ENCODE measurements around the gene TFB1M. TPM values are rescaled to one million over a fixed set of nuclear protein-coding genes. Genes with fewer than 3 reads are reported as not detected.

Gene TFB1M
- polyA plus RNA-seq, 2 of the 4 experiments (the other 2 are of a cell fraction): 9.8 to 19.5 TPM

DNA sequence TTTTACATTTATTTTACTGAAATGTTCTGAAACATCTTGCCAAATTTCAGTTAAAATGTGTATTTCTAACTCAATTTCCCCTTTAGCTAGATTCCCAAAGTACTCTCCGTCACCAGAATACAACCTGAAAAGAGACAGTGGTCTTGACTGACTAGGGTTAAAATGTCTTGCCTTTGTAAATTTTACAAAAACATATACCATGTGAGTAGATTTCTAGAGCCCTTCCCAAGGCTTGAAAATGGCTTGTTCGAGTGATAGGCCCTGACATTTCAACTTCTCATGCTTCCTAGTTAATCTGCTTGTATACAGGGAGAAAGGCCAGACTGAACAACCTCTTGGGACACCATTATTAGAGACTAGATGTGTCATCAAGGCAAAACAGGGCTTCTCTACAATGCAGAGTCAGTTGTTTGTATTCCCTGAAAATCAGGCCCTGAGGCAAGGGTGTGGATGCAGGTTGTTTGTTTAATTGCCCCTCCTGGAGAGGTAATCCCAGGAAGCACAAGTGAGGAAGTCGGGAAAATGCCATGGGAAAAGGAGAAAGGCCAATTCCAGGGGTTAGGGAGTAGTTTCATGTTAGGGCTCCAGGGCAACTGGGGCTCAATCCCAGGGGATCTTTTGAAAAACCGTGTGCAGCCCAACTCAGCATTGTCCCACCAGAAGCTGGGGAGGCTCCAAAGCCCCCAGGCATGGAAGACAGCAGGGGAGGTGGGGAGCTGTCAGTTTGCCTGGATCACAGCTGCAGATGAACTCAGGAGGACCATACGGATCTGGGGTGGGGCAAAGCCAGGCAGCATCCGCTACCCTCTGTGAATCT lies 11.6 kb upstream of the TFB1M start:
- FAIRE-seq (no peak), ATAC-seq (no peak), DNase-seq (ENCODE audit: low read depth in 1 of 2, low spot score in 1 of 2) (no peak)
- H3K4me2 ChIP-seq: no peak overlapping the region
- ChIA-PET POLR2A (no interaction called here), CTCF (interaction anchor here (0.9 kb wide), 1 partner anchor 204 kb away, joined by 3 read pairs; no protein-coding TSS in a partner anchor)
- TF ChIP-seq TP53 (CRISPR knock-in tag; IDR thresholded peaks at IDR 0.05): no peak
- TF ChIP-seq POLR2AphosphoS2 (conservative IDR thresholded peaks at IDR 0.05; ENCODE audit: low read length): no peak
- no peak for TF ChIP-seq JUN (IDR thresholded peaks at IDR 0.05)
- no peak for TF ChIP-seq MAFK (IDR thresholded peaks at IDR 0.05; ENCODE audit: partially characterized antibody)
- TF ChIP-seq KDM5A (IDR thresholded peaks at IDR 0.05): no peak
- no peak for TF ChIP-seq EHF (CRISPR knock-in tag; IDR thresholded peaks at IDR 0.05)
- no peak for TF ChIP-seq RNF2 (IDR thresholded peaks at IDR 0.05; ENCODE audit: borderline replicate concordance, low read depth)
- TF ChIP-seq FOXS1 (CRISPR knock-in tag; IDR thresholded peaks at IDR 0.05): no peak
- TF ChIP-seq, protein P1, sequence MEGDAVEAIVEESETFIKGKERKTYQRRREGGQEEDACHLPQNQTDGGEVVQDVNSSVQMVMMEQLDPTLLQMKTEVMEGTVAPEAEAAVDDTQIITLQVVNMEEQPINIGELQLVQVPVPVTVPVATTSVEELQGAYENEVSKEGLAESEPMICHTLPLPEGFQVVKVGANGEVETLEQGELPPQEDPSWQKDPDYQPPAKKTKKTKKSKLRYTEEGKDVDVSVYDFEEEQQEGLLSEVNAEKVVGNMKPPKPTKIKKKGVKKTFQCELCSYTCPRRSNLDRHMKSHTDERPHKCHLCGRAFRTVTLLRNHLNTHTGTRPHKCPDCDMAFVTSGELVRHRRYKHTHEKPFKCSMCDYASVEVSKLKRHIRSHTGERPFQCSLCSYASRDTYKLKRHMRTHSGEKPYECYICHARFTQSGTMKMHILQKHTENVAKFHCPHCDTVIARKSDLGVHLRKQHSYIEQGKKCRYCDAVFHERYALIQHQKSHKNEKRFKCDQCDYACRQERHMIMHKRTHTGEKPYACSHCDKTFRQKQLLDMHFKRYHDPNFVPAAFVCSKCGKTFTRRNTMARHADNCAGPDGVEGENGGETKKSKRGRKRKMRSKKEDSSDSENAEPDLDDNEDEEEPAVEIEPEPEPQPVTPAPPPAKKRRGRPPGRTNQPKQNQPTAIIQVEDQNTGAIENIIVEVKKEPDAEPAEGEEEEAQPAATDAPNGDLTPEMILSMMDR (IDR thresholded peaks at IDR 0.05): no peak
- TF ChIP-seq SREBF2 (IDR thresholded peaks at IDR 0.05): no peak
- TF ChIP-seq RAD21 (conservative IDR thresholded peaks at IDR 0.05 in 1 of 2, IDR thresholded peaks at IDR 0.05 in 1 of 2): no peak
- TF ChIP-seq FOSL2 (IDR thresholded peaks at IDR 0.05): no peak
- TF ChIP-seq FOSL2 (CRISPR knock-in tag; IDR thresholded peaks at IDR 0.05): no peak
- TF ChIP-seq KDM1A (IDR thresholded peaks at IDR 0.05; ENCODE audit: low read depth): no peak
- 64% methylated on average over 5 of the region's 6 CpGs for WGBS (ENCODE audit: missing lambda C conversion rate)
- H3K9me3 ChIP-seq: no peaks in the 10 kb centered on the region
- H3K4me1 ChIP-seq: peaks cover 14% of the 10 kb centered on the region; the same call in 2 of the 3 replicates
- no peak overlapping the region for H3K4me3 ChIP-seq
- peak overlapping the region in 1 of 2 experiments; percentile 46; a peak in 2 of 6 replicates for H3K27ac ChIP-seq

DNA sequence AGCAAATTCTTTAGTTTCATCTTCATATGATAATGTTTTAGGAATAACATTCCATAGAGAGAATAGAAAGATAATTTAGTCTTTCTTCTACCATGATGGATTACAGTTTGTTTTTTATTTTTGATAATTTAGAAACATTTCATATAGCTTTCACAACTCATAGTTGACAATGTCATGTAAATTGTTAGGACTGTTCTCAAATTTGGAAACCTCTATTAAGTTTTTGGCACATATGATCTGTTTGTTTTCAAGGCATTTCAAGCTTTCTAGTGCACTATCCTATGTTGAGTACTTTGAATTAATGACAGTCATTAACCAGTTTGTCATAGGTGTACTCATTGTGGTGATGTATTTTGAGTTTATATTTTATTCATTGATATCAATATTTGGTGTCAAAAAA lies 10.7 kb upstream of the TFB1M start:
- POLR2A ChIA-PET: no interaction called here
- FAIRE-seq (no peak), DNase-seq (ENCODE audit: low read depth in 1 of 2, low spot score in 1 of 2) (no peak), ATAC-seq (no peak)
- H3K4me3 ChIP-seq: no peak overlapping the region
- TF ChIP-seq HOXA7 (CRISPR knock-in tag; IDR thresholded peaks at IDR 0.05) (no peak), POLR2A (IDR thresholded peaks at IDR 0.05; ENCODE audit: low read length) (no peak), NR3C1 (IDR thresholded peaks at IDR 0.05) (no peak), PHF8 (IDR thresholded peaks at IDR 0.05; ENCODE audit: borderline replicate concordance, low read depth) (no peak), EHF (CRISPR knock-in tag; IDR thresholded peaks at IDR 0.05) (no peak), RCOR1 (IDR thresholded peaks at IDR 0.05; ENCODE audit: low read depth, low read length) (no peak)
- CTCF ChIA-PET: no interaction called here
- no peaks in the 10 kb centered on the region for H3K9me3 ChIP-seq
- H3K4me2 ChIP-seq: no peak overlapping the region
- H3K27ac ChIP-seq: no peak overlapping the region
- H3K4me1 ChIP-seq: peaks cover 14% of the 10 kb centered on the region; the same call in 2 of the 3 replicates

- Histone ChIP-seq H3K4me2 (no peak overlapping the region), H3K27ac (no peak overlapping the region), H3K9me3 (no peaks in the 10 kb centered on the region), H3K4me3 (no peak overlapping the region), H3K4me1 (peaks cover 14% of the 10 kb centered on the region; the same call in 2 of the 3 replicates)
- ChIA-PET POLR2A (no interaction called here), CTCF (no interaction called here)
- ATAC-seq: no peak
- no peak for FAIRE-seq
- DNase-seq (ENCODE audit: low read depth in 1 of 2, low spot score in 1 of 2): no peak
- WGBS (ENCODE audit: missing lambda C conversion rate): 91% methylated on average over 2 of the region's 2 CpGs
- TF ChIP-seq ZFP36 (IDR thresholded peaks at IDR 0.05; ENCODE audit: borderline replicate concordance, partially characterized antibody): no peak
- no peak for TF ChIP-seq RARB (CRISPR knock-in tag; IDR thresholded peaks at IDR 0.05)
- TF ChIP-seq SREBF2 (IDR thresholded peaks at IDR 0.05): no peak
- TF ChIP-seq, protein P1 (IDR thresholded peaks at IDR 0.05): no peak
These were observed 9.9 kb upstream of the TFB1M start for GRCh38 chr6:155324172-155324571.

Measured in A549 (cell line).